Tibial artery (tissue), 4 donors: ENCODE data around the gene TRIM65.
A peak's percentile ranks its signal among the peaks of the same experiment; 100 is the strongest.

ENCODE experiments used
- DNase-seq, 2 donors: peaks; one replicate each; pipeline ENCODE4 v3.0.0-alpha.2; 2019
- H3K27ac ChIP-seq, 2 donors: fragments of 200-600 bp; sonication (generic) in 1 of 2; 1 replicate in 1 of 2; 2 replicates in 1 of 2; pipeline ENCODE4 v1.5.1; 2018 to 2019; ENCODE audit warnings: mild to moderate bottlenecking in 1 of 2
- H3K27me3 ChIP-seq, 2 donors: fragments of 200-600 bp; sonication (generic) in 1 of 2; one replicate each; pipeline versions ENCODE4 v1.5.1 to v1.6.0; 2016 to 2019
- H3K36me3 ChIP-seq, 3 donors: fragments of 200-600 bp; sonication (generic) in 2 of 3; one replicate each; pipeline ENCODE4 v1.5.1; 2016 to 2019; ENCODE audit warnings: mild to moderate bottlenecking in 2 of 3
- H3K4me1 ChIP-seq, 4 donors: fragments of 200-600 bp; sonication (generic) in 2 of 4; 1 replicate in 3 of 4; 2 replicates in 1 of 4; pipeline ENCODE4 v1.5.1; 2016 to 2019
- H3K4me3 ChIP-seq, 2 donors: fragments of 200-600 bp; sonication (generic) in 1 of 2; 1 replicate in 1 of 2; 2 replicates in 1 of 2; pipeline ENCODE4 v1.5.1; 2018 to 2019; ENCODE audit warnings: mild to moderate bottlenecking in 2 of 2
- H3K9me3 ChIP-seq, 3 donors: fragments of 200-600 bp; sonication (generic) in 1 of 3; one replicate each; pipeline ENCODE4 v1.5.1; 2016 to 2019
- CTCF ChIP-seq, 2 experiments: fragments of 200-600 bp in 1 of 2; fragments of 450-650 bp in 1 of 2; IDR thresholded peaks; one replicate each; pipeline ENCODE4 v1.5.1; 2017 to 2019; ENCODE audit warnings: antibody characterized with exemption in 2 of 2, mild to moderate bottlenecking in 1 of 2, moderate library complexity in 1 of 2
- intact Hi-C: fragments of 100-400 bp; cut with DNase I; formaldehyde crosslinking; loops from one replicate; pipeline ENCODE4 v1.15.0; 2023; ENCODE audit warnings: low total_unique reads

TRIM65 gene

GRCh38 chr17:75878174-75878998, 18.4 kb downstream of the TRIM65 start, which contains the start of gene TRIM47:
TSS of gene TRIM47 (minus strand) at chr17:75878581. CDS start at chr17:75878548, 33 bp downstream.
- peak; percentile 69 to 90 for DNase-seq
- intact Hi-C loops, result no loop called here

GRCh38 chr17:75877752-75878173, 19.0 kb downstream of the TRIM65 start:
- peaks cover 17 to 49% (median 45%) of the 10 kb centered on the region in 4 donors for H3K4me1 ChIP-seq
- no peaks in the 10 kb centered on the region for H3K27me3 ChIP-seq
- peak; percentile 61 to 82 for DNase-seq
- TF ChIP-seq CTCF (IDR thresholded peaks at IDR 0.05), result peak; percentile 39 to 60
- intact Hi-C loops, result no loop called here
- H3K9me3 ChIP-seq, result no peaks in the 10 kb centered on the region
- peaks cover 9 to 25% (median 21%) of the 10 kb centered on the region in 3 donors for H3K36me3 ChIP-seq
- peak overlapping the region; percentile 64 to 79 for H3K4me3 ChIP-seq
- peak overlapping the region; percentile 87 to 97 for H3K27ac ChIP-seq

More at GRCh38 chr17:75878174-75878998, 18.4 kb downstream of the TRIM65 start, which contains the start of gene TRIM47:
- Histone ChIP-seq H3K36me3 (peaks cover 9 to 25% (median 21%) of the 10 kb centered on the region in 3 donors), H3K27me3 (no peaks in the 10 kb centered on the region), H3K4me1 (peaks cover 12 to 43% (median 39%) of the 10 kb centered on the region in 4 donors), H3K9me3 (no peaks in the 10 kb centered on the region), H3K4me3 (peak within 1 kb of the TSS; percentile 64 to 79), H3K27ac (peak within 1 kb of the TSS; percentile 87 to 97)
- TF ChIP-seq CTCF (IDR thresholded peaks at IDR 0.05), result peak; percentile 33 to 45

- Histone ChIP-seq H3K36me3 (peaks cover 9 to 25% (median 21%) of the 10 kb centered on the region in 3 donors), H3K4me3 (peak overlapping the region; percentile 64 to 79), H3K27ac (peak overlapping the region; percentile 87 to 97), H3K27me3 (no peaks in the 10 kb centered on the region), H3K9me3 (no peaks in the 10 kb centered on the region), H3K4me1 (peaks cover 17 to 56% (median 51%) of the 10 kb centered on the region in 4 donors)
- intact Hi-C loops, result no loop called here
- no peak for TF ChIP-seq CTCF (IDR thresholded peaks at IDR 0.05)
- peak; percentile 98 to 99 for DNase-seq
Observed at GRCh38 chr17:75876938-75877751, 19.6 kb downstream of the TRIM65 start.

- peaks cover 17 to 63% (median 58%) of the 10 kb centered on the region in 4 donors for H3K4me1 ChIP-seq
- peak in 1 of 2 experiments; percentile 15 for TF ChIP-seq CTCF (IDR thresholded peaks at IDR 0.05)
- intact Hi-C loops, result no loop called here
Observed at GRCh38 chr17:75876190-75876937, 20.4 kb downstream of the TRIM65 start.

GRCh38 chr17:75875940-75876189, 20.9 kb downstream of the TRIM65 start:
- DNase-seq, result peak; percentile 49 to 91
- Histone ChIP-seq H3K27me3 (no peaks in the 10 kb centered on the region), H3K27ac (peak overlapping the region; percentile 87 to 97), H3K9me3 (no peaks in the 10 kb centered on the region), H3K4me3 (peak overlapping the region; percentile 64 to 79), H3K36me3 (peaks cover 9 to 25% (median 21%) of the 10 kb centered on the region in 3 donors), H3K4me1 (peaks cover 17 to 68% (median 60%) of the 10 kb centered on the region in 4 donors)
- no peak for TF ChIP-seq CTCF (IDR thresholded peaks at IDR 0.05)
- intact Hi-C loops, result no loop called here

More at GRCh38 chr17:75876190-75876937, 20.4 kb downstream of the TRIM65 start:
- Histone ChIP-seq H3K27ac (peak overlapping the region; percentile 87 to 97), H3K9me3 (no peaks in the 10 kb centered on the region), H3K4me3 (peak overlapping the region; percentile 64 to 79), H3K27me3 (no peaks in the 10 kb centered on the region), H3K36me3 (peaks cover 9 to 25% (median 21%) of the 10 kb centered on the region in 3 donors)
- peak in 1 of 2 donors; percentile 77 for DNase-seq
